ENCODE data around the gene ARHGAP22.
A peak's percentile ranks its signal among the peaks of the same experiment; 100 is the strongest.

ARHGAP22 gene

GRCh38 chr10:48579251-48579960 lies 25.5 kb downstream of the ARHGAP22 start:
- DNase-seq = no peak

GRCh38 chr10:48577158-48577557 lies 27.7 kb downstream of the ARHGAP22 start:
- no peak for DNase-seq

- DNase-seq = no peak
Observed at GRCh38 chr10:48576501-48576900, 28.4 kb downstream of the ARHGAP22 start.

GRCh38 chr10:48575901-48576300 lies 29.0 kb downstream of the ARHGAP22 start:
- no peak for DNase-seq

GRCh38 chr10:48574817-48575380 lies 30.0 kb downstream of the ARHGAP22 start:
- no peak for DNase-seq

GRCh38 chr10:48574322-48574796 lies 30.5 kb downstream of the ARHGAP22 start:
- DNase-seq = no peak

GRCh38 chr10:48573045-48573444 lies 31.8 kb downstream of the ARHGAP22 start:
- no peak for DNase-seq

GRCh38 chr10:48572414-48572813 lies 32.5 kb downstream of the ARHGAP22 start:
- no peak for DNase-seq

- no peak for DNase-seq
Observed at GRCh38 chr10:48568546-48568945, 36.3 kb downstream of the ARHGAP22 start.

- no peak for DNase-seq
Observed at GRCh38 chr10:48568131-48568530, 36.7 kb downstream of the ARHGAP22 start.

GRCh38 chr10:48567346-48567745 lies 37.5 kb downstream of the ARHGAP22 start:
- no peak for DNase-seq

- DNase-seq = no peak
Observed at GRCh38 chr10:48564466-48565160, 40.3 kb downstream of the ARHGAP22 start.

GRCh38 chr10:48557511-48558123 lies 47.3 kb downstream of the ARHGAP22 start:
- no peak for DNase-seq

GRCh38 chr10:48556713-48557112 lies 48.2 kb downstream of the ARHGAP22 start:
- no peak for DNase-seq

- DNase-seq = no peak
Observed at GRCh38 chr10:48556065-48556464, 48.8 kb downstream of the ARHGAP22 start.

GRCh38 chr10:48555310-48556042 lies 49.4 kb downstream of the ARHGAP22 start:
- DNase-seq = no peak

- no peak for DNase-seq
Observed at GRCh38 chr10:48554656-48555055, 50.2 kb downstream of the ARHGAP22 start.

- no peak for DNase-seq
Observed at GRCh38 chr10:48554246-48554645, 50.6 kb downstream of the ARHGAP22 start.

GRCh38 chr10:48552946-48553564 lies 51.8 kb downstream of the ARHGAP22 start:
- DNase-seq = no peak

- DNase-seq = peak; percentile 13
Observed at GRCh38 chr10:48551861-48552591, 52.8 kb downstream of the ARHGAP22 start.

- no peak for DNase-seq
Observed at GRCh38 chr10:48550977-48551376, 53.9 kb downstream of the ARHGAP22 start.
